GM21619 (cell line): ENCODE results near the gene HTRA1.

Source experiments
- ATAC-seq: cut with Tn5 transposase; IDR thresholded peaks from one replicate; pipeline ENCODE4 v1.9.1; 2021; ENCODE audit not compliant: unreplicated experiment

The HTRA1 gene

GRCh38 chr10:122493761-122494160 lies 32.4 kb downstream of the HTRA1 start:
- no peak for ATAC-seq

GRCh38 chr10:122494173-122494820 lies 32.9 kb downstream of the HTRA1 start:
- ATAC-seq, result no peak

- no peak for ATAC-seq
Measured at GRCh38 chr10:122494833-122495232, 33.5 kb downstream of the HTRA1 start.

- ATAC-seq, result no peak
Measured at GRCh38 chr10:122495406-122496340, 34.3 kb downstream of the HTRA1 start.

GRCh38 chr10:122497241-122497640 lies 35.9 kb downstream of the HTRA1 start:
- no peak for ATAC-seq

GRCh38 chr10:122498521-122498920 lies 37.2 kb downstream of the HTRA1 start:
- ATAC-seq, result no peak

GRCh38 chr10:122499012-122499411 lies 37.7 kb downstream of the HTRA1 start:
- no peak for ATAC-seq

- no peak for ATAC-seq
Measured at GRCh38 chr10:122499491-122499941, 38.2 kb downstream of the HTRA1 start.

GRCh38 chr10:122500194-122500593 lies 38.8 kb downstream of the HTRA1 start:
- ATAC-seq, result no peak

GRCh38 chr10:122500726-122501125 lies 39.4 kb downstream of the HTRA1 start:
- ATAC-seq, result no peak

GRCh38 chr10:122503012-122503411 lies 41.7 kb downstream of the HTRA1 start:
- no peak for ATAC-seq

- ATAC-seq, result no peak
Measured at GRCh38 chr10:122503886-122504609, 42.7 kb downstream of the HTRA1 start.

- no peak for ATAC-seq
Measured at GRCh38 chr10:122504610-122504950, 43.2 kb downstream of the HTRA1 start.

GRCh38 chr10:122505011-122505410 lies 43.7 kb downstream of the HTRA1 start:
- no peak for ATAC-seq

- ATAC-seq, result no peak
Measured at GRCh38 chr10:122505885-122506645, 44.7 kb downstream of the HTRA1 start.

- no peak for ATAC-seq
Measured at GRCh38 chr10:122507616-122508015, 46.3 kb downstream of the HTRA1 start.

- no peak for ATAC-seq
Measured at GRCh38 chr10:122508021-122508420, 46.7 kb downstream of the HTRA1 start.

GRCh38 chr10:122509323-122509722 lies 48.0 kb downstream of the HTRA1 start:
- ATAC-seq, result no peak

- ATAC-seq, result no peak
Measured at GRCh38 chr10:122510326-122510725, 49.0 kb downstream of the HTRA1 start.

GRCh38 chr10:122510736-122511135 lies 49.4 kb downstream of the HTRA1 start:
- ATAC-seq, result no peak

- ATAC-seq, result no peak
Measured at GRCh38 chr10:122513053-122513452, 51.7 kb downstream of the HTRA1 start.
